Measurements from ENCODE around the gene KRI1. TPM values are rescaled to one million over a fixed set of nuclear protein-coding genes. Genes with fewer than 3 reads are reported as not detected.

KRI1 gene
- polyA plus RNA-seq, 1 of the 3 experiments (the other 2 are of a cell fraction), result 26.7 TPM

DNA sequence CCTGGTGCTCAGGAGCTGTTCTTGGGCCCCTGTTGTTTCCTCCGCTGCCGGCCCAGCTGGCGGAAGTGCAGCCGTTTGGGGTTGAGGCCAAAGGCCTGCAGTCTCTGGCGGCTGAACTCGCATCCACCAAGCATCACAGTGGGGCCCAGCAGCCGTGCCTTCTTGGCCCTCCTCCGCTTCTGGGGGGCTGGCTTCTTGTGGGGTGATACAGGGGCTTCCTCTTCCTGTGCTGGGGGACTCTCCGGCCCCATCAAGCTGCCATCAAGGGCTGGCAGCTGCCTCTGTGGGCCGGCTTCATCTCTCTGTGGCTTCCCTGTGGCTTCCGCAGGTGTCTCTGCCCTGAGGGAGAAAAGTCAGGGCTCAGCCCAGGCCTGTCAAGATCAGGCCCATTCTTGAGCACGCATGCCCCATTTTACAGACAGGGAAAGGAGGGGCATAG, 11.8 kb downstream of the KRI1 start:
- Histone ChIP-seq H3K27me3 (ENCODE audit: insufficient read depth) (no peaks in the 10 kb centered on the region), H3K9me3 (no peaks in the 10 kb centered on the region), H3K4me2 (no peak overlapping the region), H3K4me1 (ENCODE audit: control insufficient read depth in 1 of 2, insufficient read depth in 2 of 2, low read depth in 1 of 2, low read length in 1 of 2) (no peaks in the 10 kb centered on the region), H3K27ac (ENCODE audit: low read depth in 2 of 2, low read length in 1 of 2) (no peak overlapping the region), H3K79me2 (ENCODE audit: insufficient read depth) (no peaks in the 10 kb centered on the region), H4K20me1 (ENCODE audit: insufficient read depth) (0 out of 2 replicates have a peak, but pooled peaks cover 3% of the 10 kb centered on the region), H3K9me2 (no peaks in the 10 kb centered on the region), H2AFZ (ENCODE audit: low read depth) (no peak overlapping the region), H3K36me3 (replicated peaks in 1 of 2; ENCODE audit: control insufficient read depth in 1 of 2, insufficient read depth in 2 of 2, low read length in 1 of 2) (peaks cover 25 to 36% of the 10 kb centered on the region in 2 experiments), H3F3A (replicated peaks; ENCODE audit: insufficient read depth) (peaks cover 13% of the 10 kb centered on the region), H3K4me3 (ENCODE audit: low read depth in 2 of 2, low read length in 1 of 2) (no peak overlapping the region), H3K9ac (no peak overlapping the region)
- CTCF ChIA-PET, result interaction anchor here (0.8 to 3.9 kb wide), 5 partner anchors 10 to 146 kb away, joined by 3 to 19 read pairs (median 5); partner anchors contain the start of gene ATG4D
- POLR2A ChIA-PET, result no interaction called here
- TF ChIP-seq FOXJ3 (CRISPR knock-in tag; IDR thresholded peaks at IDR 0.05), result no peak
- TF ChIP-seq, protein P1, sequence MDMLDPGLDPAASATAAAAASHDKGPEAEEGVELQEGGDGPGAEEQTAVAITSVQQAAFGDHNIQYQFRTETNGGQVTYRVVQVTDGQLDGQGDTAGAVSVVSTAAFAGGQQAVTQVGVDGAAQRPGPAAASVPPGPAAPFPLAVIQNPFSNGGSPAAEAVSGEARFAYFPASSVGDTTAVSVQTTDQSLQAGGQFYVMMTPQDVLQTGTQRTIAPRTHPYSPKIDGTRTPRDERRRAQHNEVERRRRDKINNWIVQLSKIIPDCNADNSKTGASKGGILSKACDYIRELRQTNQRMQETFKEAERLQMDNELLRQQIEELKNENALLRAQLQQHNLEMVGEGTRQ (IDR thresholded peaks at IDR 0.05; ENCODE audit: borderline replicate concordance, low read depth, low read length), result no peak
- 100% methylated on average over 4 of the region's 12 CpGs for WGBS (ENCODE audit: low lambda C conversion rate)
- DNase-seq, result no peak

DNA sequence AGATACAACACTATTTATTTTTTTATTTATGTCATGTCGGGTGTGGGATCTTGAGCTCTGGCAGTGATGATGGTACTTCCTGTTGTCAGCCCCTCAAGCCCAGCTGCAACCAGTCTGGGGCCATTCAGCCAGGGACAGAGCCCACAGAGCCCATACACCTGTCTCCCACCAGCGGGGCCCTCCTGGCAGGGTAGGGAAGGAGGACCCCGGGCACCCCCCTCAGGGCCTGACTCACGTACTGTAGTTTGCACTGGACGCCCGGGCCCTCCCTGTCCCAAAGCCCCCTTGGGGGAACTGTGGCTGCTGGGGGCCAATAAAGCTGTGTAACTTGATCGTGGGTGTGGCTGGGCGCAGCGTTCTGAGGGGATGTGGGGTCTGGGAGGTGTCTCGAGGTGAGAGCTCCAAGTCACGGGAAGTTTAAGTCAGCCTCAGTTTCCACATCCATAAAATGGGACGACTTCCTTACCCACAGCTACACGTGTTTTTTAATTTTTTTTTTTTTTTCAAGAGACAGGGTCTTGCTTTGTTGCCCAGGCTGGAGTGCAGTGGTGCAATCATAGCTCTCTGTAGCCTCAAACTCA, 12.6 kb downstream of the KRI1 start:
- Histone ChIP-seq H3K79me2 (ENCODE audit: insufficient read depth) (no peaks in the 10 kb centered on the region), H3K4me1 (ENCODE audit: control insufficient read depth in 1 of 2, insufficient read depth in 2 of 2, low read depth in 1 of 2, low read length in 1 of 2) (no peaks in the 10 kb centered on the region), H3K27ac (ENCODE audit: low read depth in 2 of 2, low read length in 1 of 2) (no peak overlapping the region), H3K9me2 (no peaks in the 10 kb centered on the region), H3K4me3 (ENCODE audit: low read depth in 2 of 2, low read length in 1 of 2) (no peak overlapping the region), H3F3A (replicated peaks; ENCODE audit: insufficient read depth) (peaks cover 13% of the 10 kb centered on the region), H3K9ac (no peak overlapping the region), H3K4me2 (no peak overlapping the region), H3K9me3 (no peaks in the 10 kb centered on the region), H3K27me3 (ENCODE audit: insufficient read depth) (no peaks in the 10 kb centered on the region), H4K20me1 (ENCODE audit: insufficient read depth) (0 out of 2 replicates have a peak, but pooled peaks cover 3% of the 10 kb centered on the region), H2AFZ (ENCODE audit: low read depth) (no peak overlapping the region), H3K36me3 (replicated peaks in 1 of 2; ENCODE audit: control insufficient read depth in 1 of 2, insufficient read depth in 2 of 2, low read length in 1 of 2) (peaks cover 25 to 36% of the 10 kb centered on the region in 2 experiments)
- ChIA-PET POLR2A (interaction anchor here (0.7 to 0.8 kb wide), 2 partner anchors 13 to 15 kb away, joined by 3 to 4 read pairs; partner anchors contain the start of gene KRI1), CTCF (interaction anchor here (0.7 to 3.9 kb wide), 10 partner anchors 8 to 267 kb away, joined by 3 to 19 read pairs (median 4); partner anchors contain the start of gene ATG4D)
- WGBS (ENCODE audit: low lambda C conversion rate), result 79% methylated on average over 5 of the region's 13 CpGs
- no peak for TF ChIP-seq TEAD4 (IDR thresholded peaks at IDR 0.05; ENCODE audit: borderline replicate concordance, insufficient read depth)
- no peak for TF ChIP-seq YY1 (IDR thresholded peaks at IDR 0.05; ENCODE audit: low read depth)
- DNase-seq, result no peak

DNA sequence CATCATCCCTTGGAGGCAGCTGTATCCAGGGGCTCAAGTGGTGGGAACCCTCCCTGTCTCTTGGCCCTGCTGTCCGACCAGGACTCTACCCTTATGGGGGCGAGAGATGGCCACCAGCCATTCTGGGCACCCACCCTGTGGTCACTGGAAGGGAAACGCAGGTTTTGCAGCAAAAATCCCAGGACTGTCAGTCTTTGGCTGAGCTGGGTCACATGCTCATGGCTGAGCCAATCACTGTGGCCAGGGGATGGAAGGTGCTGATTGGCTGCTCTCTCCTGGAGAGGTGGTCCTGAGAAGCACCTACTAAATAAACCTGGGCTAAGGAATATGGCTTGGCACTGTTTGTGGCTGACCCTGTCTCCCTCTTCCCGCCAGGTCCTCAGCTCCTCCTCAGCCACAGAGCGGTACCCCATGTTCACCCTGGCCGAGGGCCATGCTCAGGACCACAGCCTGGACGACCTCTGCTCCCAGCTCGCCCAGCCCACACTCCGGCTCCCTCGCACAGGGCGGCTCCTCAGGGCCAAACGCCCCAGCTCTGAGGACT, 13.2 kb downstream of the KRI1 start:
- Histone ChIP-seq H3K27me3 (ENCODE audit: insufficient read depth) (no peaks in the 10 kb centered on the region), H3K9ac (no peak overlapping the region), H3K4me2 (no peak overlapping the region), H3K27ac (ENCODE audit: low read depth in 2 of 2, low read length in 1 of 2) (no peak overlapping the region), H3F3A (replicated peaks; ENCODE audit: insufficient read depth) (peaks cover 13% of the 10 kb centered on the region), H3K4me1 (ENCODE audit: control insufficient read depth in 1 of 2, insufficient read depth in 2 of 2, low read depth in 1 of 2, low read length in 1 of 2) (no peaks in the 10 kb centered on the region), H3K9me3 (no peaks in the 10 kb centered on the region), H3K79me2 (ENCODE audit: insufficient read depth) (no peaks in the 10 kb centered on the region), H3K4me3 (ENCODE audit: low read depth in 2 of 2, low read length in 1 of 2) (no peak overlapping the region), H3K9me2 (no peaks in the 10 kb centered on the region), H2AFZ (ENCODE audit: low read depth) (no peak overlapping the region), H3K36me3 (replicated peaks in 1 of 2; ENCODE audit: control insufficient read depth in 1 of 2, insufficient read depth in 2 of 2, low read length in 1 of 2) (peaks cover 25 to 32% of the 10 kb centered on the region in 2 experiments), H4K20me1 (ENCODE audit: insufficient read depth) (0 out of 2 replicates have a peak, but pooled peaks cover 3% of the 10 kb centered on the region)
- DNase-seq, result peak; percentile 75
- WGBS (ENCODE audit: low lambda C conversion rate), result 97% methylated on average over 9 of the region's 12 CpGs
- peak; percentile 47 for TF ChIP-seq POLR2AphosphoS5 (IDR thresholded peaks at IDR 0.05; ENCODE audit: low read depth, low read length)
- TF ChIP-seq, protein P2, sequence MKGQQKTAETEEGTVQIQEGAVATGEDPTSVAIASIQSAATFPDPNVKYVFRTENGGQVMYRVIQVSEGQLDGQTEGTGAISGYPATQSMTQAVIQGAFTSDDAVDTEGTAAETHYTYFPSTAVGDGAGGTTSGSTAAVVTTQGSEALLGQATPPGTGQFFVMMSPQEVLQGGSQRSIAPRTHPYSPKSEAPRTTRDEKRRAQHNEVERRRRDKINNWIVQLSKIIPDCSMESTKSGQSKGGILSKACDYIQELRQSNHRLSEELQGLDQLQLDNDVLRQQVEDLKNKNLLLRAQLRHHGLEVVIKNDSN (IDR thresholded peaks at IDR 0.05; ENCODE audit: borderline replicate concordance, low read depth), result peak; percentile 81; the same call in 1 of the 2 replicates
- TF ChIP-seq, protein P3, sequence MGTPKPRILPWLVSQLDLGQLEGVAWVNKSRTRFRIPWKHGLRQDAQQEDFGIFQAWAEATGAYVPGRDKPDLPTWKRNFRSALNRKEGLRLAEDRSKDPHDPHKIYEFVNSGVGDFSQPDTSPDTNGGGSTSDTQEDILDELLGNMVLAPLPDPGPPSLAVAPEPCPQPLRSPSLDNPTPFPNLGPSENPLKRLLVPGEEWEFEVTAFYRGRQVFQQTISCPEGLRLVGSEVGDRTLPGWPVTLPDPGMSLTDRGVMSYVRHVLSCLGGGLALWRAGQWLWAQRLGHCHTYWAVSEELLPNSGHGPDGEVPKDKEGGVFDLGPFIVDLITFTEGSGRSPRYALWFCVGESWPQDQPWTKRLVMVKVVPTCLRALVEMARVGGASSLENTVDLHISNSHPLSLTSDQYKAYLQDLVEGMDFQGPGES (IDR thresholded peaks at IDR 0.05; ENCODE audit: low read depth, low read length), result no peak
- POLR2A ChIA-PET, result interaction anchor here (0.7 to 0.8 kb wide), 2 partner anchors 13 to 15 kb away, joined by 3 to 4 read pairs; partner anchors contain the start of gene KRI1
- CTCF ChIA-PET, result interaction anchor here (0.7 to 3.9 kb wide), 8 partner anchors 8 to 268 kb away, joined by 3 to 19 read pairs (median 4); partner anchors contain the start of gene ATG4D

Measured in SK-N-SH (cell line).